Fibroblast of lung (primary cell): ENCODE measurements around the gene DPH6.

ENCODE experiments used
- EZH2 ChIP-seq: IDR thresholded peaks from 2 replicates; pipeline ENCODE4 v1.5.1; 2012; ENCODE audit warnings: low read length, control low read depth, mild to moderate bottlenecking; ENCODE audit errors: missing control alignments
- TF ChIP-seq, protein P1 (sequence below), 2 donors: IDR thresholded peaks in 1 of 2; conservative IDR thresholded peaks in 1 of 2; 1 replicate in 1 of 2; 2 replicates in 1 of 2; pipeline ENCODE4 v1.5.1; 2011 to 2012; ENCODE audit warnings: low read length in 2 of 2, control low read depth in 1 of 2, inconsistent platforms in 1 of 2, low read depth in 1 of 2, mild to moderate bottlenecking in 1 of 2

- TF ChIP-seq, protein P1, sequence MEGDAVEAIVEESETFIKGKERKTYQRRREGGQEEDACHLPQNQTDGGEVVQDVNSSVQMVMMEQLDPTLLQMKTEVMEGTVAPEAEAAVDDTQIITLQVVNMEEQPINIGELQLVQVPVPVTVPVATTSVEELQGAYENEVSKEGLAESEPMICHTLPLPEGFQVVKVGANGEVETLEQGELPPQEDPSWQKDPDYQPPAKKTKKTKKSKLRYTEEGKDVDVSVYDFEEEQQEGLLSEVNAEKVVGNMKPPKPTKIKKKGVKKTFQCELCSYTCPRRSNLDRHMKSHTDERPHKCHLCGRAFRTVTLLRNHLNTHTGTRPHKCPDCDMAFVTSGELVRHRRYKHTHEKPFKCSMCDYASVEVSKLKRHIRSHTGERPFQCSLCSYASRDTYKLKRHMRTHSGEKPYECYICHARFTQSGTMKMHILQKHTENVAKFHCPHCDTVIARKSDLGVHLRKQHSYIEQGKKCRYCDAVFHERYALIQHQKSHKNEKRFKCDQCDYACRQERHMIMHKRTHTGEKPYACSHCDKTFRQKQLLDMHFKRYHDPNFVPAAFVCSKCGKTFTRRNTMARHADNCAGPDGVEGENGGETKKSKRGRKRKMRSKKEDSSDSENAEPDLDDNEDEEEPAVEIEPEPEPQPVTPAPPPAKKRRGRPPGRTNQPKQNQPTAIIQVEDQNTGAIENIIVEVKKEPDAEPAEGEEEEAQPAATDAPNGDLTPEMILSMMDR (conservative IDR thresholded peaks at IDR 0.05 in 1 of 2, IDR thresholded peaks at IDR 0.05 in 1 of 2; ENCODE audit: low read depth in 1 of 2, low read length in 2 of 2) = no peak
- TF ChIP-seq EZH2 = no peak
Measured at GRCh38 chr15:35522061-35522460, 23.9 kb downstream of the DPH6 start.
